Measurements from ENCODE around the gene EEF1AKMT1. TPM values are rescaled to one million over a fixed set of nuclear protein-coding genes. Genes with fewer than 3 reads are reported as not detected.

Gene EEF1AKMT1
- total RNA-seq, 1 experiment from 2014 or later, result 9.2 TPM

DNA sequence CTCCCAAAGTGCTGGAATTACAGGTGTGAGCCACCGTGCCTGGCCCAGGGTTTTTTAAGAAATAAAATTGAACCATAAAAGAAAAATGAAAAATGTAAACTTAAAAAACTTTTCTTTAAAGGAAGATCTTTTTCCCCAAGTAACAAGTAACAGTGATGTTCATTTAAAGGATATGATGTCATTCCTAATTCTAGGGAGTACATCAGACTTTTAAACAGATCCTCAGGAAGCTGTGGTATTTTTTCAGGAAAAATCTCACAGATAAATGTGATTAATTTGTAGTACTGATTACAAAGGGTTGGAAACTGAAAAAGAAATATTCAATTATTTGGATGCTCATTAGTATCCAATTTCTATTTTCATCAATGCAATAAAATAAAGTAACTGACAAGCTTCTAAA is 14.6 kb upstream of the EEF1AKMT1 start:
- POLR2A ChIA-PET (ENCODE audit: low non-redundant PET), result interaction anchor here (0.6 kb wide), 1 partner anchor 350 kb away, joined by 4 read pairs; no protein-coding TSS in a partner anchor

DNA sequence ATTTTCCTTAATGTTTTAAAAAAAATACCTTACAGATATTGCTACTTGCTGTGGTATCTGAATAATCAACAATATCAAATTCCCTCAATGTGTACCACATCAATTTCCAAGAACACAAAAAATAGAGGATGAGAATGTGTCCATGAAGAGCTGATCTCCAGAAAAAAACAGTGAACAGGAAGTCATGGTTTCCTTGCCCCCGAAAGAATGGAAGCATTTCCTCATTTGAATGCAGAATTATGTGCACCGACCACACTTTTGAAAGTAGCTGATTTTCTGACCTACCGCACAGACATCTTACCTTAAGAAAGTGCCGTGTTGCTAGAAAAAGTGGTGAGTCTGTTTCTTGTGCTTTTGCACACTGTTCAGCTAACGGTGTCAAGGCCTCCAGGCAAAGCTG is 13.4 kb upstream of the EEF1AKMT1 start:
- intact Hi-C loops (cut with micrococcal nuclease; ENCODE audit: unreplicated experiment), result no loop called here
- TF ChIP-seq, protein P1, sequence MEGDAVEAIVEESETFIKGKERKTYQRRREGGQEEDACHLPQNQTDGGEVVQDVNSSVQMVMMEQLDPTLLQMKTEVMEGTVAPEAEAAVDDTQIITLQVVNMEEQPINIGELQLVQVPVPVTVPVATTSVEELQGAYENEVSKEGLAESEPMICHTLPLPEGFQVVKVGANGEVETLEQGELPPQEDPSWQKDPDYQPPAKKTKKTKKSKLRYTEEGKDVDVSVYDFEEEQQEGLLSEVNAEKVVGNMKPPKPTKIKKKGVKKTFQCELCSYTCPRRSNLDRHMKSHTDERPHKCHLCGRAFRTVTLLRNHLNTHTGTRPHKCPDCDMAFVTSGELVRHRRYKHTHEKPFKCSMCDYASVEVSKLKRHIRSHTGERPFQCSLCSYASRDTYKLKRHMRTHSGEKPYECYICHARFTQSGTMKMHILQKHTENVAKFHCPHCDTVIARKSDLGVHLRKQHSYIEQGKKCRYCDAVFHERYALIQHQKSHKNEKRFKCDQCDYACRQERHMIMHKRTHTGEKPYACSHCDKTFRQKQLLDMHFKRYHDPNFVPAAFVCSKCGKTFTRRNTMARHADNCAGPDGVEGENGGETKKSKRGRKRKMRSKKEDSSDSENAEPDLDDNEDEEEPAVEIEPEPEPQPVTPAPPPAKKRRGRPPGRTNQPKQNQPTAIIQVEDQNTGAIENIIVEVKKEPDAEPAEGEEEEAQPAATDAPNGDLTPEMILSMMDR (conservative IDR thresholded peaks at IDR 0.05; ENCODE audit: low read depth, low read length), result no peak
- TF ChIP-seq EZH2 (IDR thresholded peaks at IDR 0.05; ENCODE audit: borderline replicate concordance, low read depth, low read length, poor library complexity, severe bottlenecking), result no peak
- Histone ChIP-seq H3K27me3 (replicated peaks; ENCODE audit: insufficient read depth, low read depth, low read length, poor library complexity) (no peaks in the 10 kb centered on the region), H3K27ac (ENCODE audit: low read depth, low read length, poor library complexity, severe bottlenecking) (no peak overlapping the region), H3K9me3 (ENCODE audit: low read depth, low read length, poor library complexity, severe bottlenecking) (no peaks in the 10 kb centered on the region), H3K4me3 (ENCODE audit: low read depth, low read length, poor library complexity, severe bottlenecking) (no peak overlapping the region), H3K36me3 (ENCODE audit: insufficient read depth, low read length, poor library complexity, severe bottlenecking) (peaks cover 12% of the 10 kb centered on the region), H3K4me1 (ENCODE audit: insufficient read depth, low read length, poor library complexity, severe bottlenecking) (no peaks in the 10 kb centered on the region)
- BruUV-seq (replicated peaks), result no TSS peak
- ChIA-PET CTCF (no interaction called here), POLR2A (ENCODE audit: low non-redundant PET) (no interaction called here)
- DNase-seq (ENCODE audit: low spot score), result no peak

More for the DNA sequence above, 14.6 kb upstream of the EEF1AKMT1 start:
- Histone ChIP-seq H3K27ac (ENCODE audit: low read depth, low read length, poor library complexity, severe bottlenecking) (no peak overlapping the region), H3K27me3 (replicated peaks; ENCODE audit: insufficient read depth, low read depth, low read length, poor library complexity) (no peaks in the 10 kb centered on the region), H3K9me3 (ENCODE audit: low read depth, low read length, poor library complexity, severe bottlenecking) (no peaks in the 10 kb centered on the region), H3K36me3 (ENCODE audit: insufficient read depth, low read length, poor library complexity, severe bottlenecking) (peaks cover 11% of the 10 kb centered on the region), H3K4me1 (ENCODE audit: insufficient read depth, low read length, poor library complexity, severe bottlenecking) (no peaks in the 10 kb centered on the region), H3K4me3 (ENCODE audit: low read depth, low read length, poor library complexity, severe bottlenecking) (no peak overlapping the region)
- no TSS peak for BruUV-seq (replicated peaks)
- intact Hi-C loops (cut with micrococcal nuclease; ENCODE audit: unreplicated experiment), result no loop called here
- TF ChIP-seq, protein P1 (conservative IDR thresholded peaks at IDR 0.05; ENCODE audit: low read depth, low read length), result no peak
- no peak for TF ChIP-seq EZH2 (IDR thresholded peaks at IDR 0.05; ENCODE audit: borderline replicate concordance, low read depth, low read length, poor library complexity, severe bottlenecking)
- no peak for DNase-seq (ENCODE audit: low spot score)
- CTCF ChIA-PET, result no interaction called here

DNA sequence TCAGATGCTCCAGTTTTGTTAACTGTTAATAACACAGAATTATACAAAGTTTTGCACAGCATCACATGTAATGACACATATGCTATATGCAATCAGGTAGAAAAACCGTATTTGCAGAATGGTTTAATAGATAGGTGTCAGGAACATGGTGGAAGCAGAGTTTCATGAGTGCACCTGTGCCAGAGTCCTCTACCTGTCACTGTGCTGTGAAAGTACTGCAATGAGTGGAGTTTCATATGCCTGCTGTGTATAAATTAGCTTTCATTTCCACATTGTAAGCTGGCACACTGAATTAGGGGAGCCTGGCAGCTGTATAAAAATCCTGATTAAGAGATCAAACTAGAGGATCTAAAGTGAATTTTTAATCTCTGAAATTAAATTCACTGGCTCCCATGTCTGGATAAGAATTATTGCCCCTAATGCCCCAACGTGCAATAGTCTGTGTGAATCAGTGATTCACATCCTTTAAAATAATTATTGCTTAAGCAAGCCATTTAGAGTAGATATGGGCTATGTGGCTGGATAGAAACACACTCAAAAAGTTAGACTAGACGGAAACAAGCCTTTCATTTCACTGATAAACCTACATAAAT is 8.5 kb upstream of the EEF1AKMT1 start:
- intact Hi-C loops (cut with micrococcal nuclease; ENCODE audit: unreplicated experiment), result no loop called here
- H3K9me3 ChIP-seq (ENCODE audit: low read depth, low read length, poor library complexity, severe bottlenecking), result no peaks in the 10 kb centered on the region
- TF ChIP-seq, protein P1 (conservative IDR thresholded peaks at IDR 0.05; ENCODE audit: low read depth, low read length), result no peak
- TF ChIP-seq EZH2 (IDR thresholded peaks at IDR 0.05; ENCODE audit: borderline replicate concordance, low read depth, low read length, poor library complexity, severe bottlenecking), result no peak
- H3K27me3 ChIP-seq (replicated peaks; ENCODE audit: insufficient read depth, low read depth, low read length, poor library complexity), result no peaks in the 10 kb centered on the region
- ChIA-PET CTCF (no interaction called here), POLR2A (ENCODE audit: low non-redundant PET) (no interaction called here)
- BruUV-seq (replicated peaks), result TSS peak; percentile 26
- H3K27ac ChIP-seq (ENCODE audit: low read depth, low read length, poor library complexity, severe bottlenecking), result no peak overlapping the region
- H3K4me1 ChIP-seq (ENCODE audit: insufficient read depth, low read length, poor library complexity, severe bottlenecking), result no peaks in the 10 kb centered on the region
- H3K4me3 ChIP-seq (ENCODE audit: low read depth, low read length, poor library complexity, severe bottlenecking), result no peak overlapping the region
- H3K36me3 ChIP-seq (ENCODE audit: insufficient read depth, low read length, poor library complexity, severe bottlenecking), result peaks cover 11% of the 10 kb centered on the region
- DNase-seq (ENCODE audit: low spot score), result no peak

Measured in A673 (cell line).